ACC112 (cell line): ENCODE measurements around the gene UCK2.

ENCODE experiments used
- H2AFZ ChIP-seq: fragments of 200-600 bp; sonication (generic); one replicate; pipeline ENCODE4 v1.6.0; 2017; ENCODE audit warnings: antibody characterized with exemption, low read length; ENCODE audit not compliant: unreplicated experiment
- H3K27ac ChIP-seq: fragments of 200-600 bp; sonication (generic); 2 replicates; pipeline ENCODE4 v1.5.1; 2014; ENCODE audit warnings: low read depth, mild to moderate bottlenecking, antibody characterized with exemption, low read length, moderate library complexity
- H3K27me3 ChIP-seq: fragments of 200-600 bp; sonication (generic); 2 replicates; pipeline ENCODE4 v1.6.1; 2014; ENCODE audit warnings: mild to moderate bottlenecking, antibody characterized with exemption, low read length, moderate library complexity, mixed read lengths; ENCODE audit not compliant: insufficient read depth
- H3K36me3 ChIP-seq: fragments of 200-600 bp; sonication (generic); 2 replicates; pipeline ENCODE4 v1.6.1; 2016; ENCODE audit warnings: mild to moderate bottlenecking, antibody characterized with exemption, low read length, moderate library complexity, mixed read lengths; ENCODE audit not compliant: insufficient read depth
- H3K4me1 ChIP-seq: fragments of 200-600 bp; sonication (generic); one replicate; pipeline ENCODE4 v1.6.1; 2016; ENCODE audit warnings: low read length, mixed read lengths; ENCODE audit not compliant: insufficient read depth, unreplicated experiment, control insufficient read depth
- H3K4me3 ChIP-seq: fragments of 200-600 bp; sonication (generic); 2 replicates; pipeline ENCODE4 v1.5.1; 2014; ENCODE audit warnings: mild to moderate bottlenecking, low read depth, low read length
- H3K79me2 ChIP-seq: fragments of 200-600 bp; sonication (generic); one replicate; pipeline ENCODE4 v1.6.0; 2016; ENCODE audit warnings: low read length; ENCODE audit not compliant: control insufficient read depth, unreplicated experiment, insufficient read depth

Gene UCK2

GRCh38 chr1:165816826-165817497, 10.5 kb upstream of the UCK2 start:
- no peak overlapping the region for H3K4me3 ChIP-seq
- H3K36me3 ChIP-seq, result no peaks in the 10 kb centered on the region
- no peak overlapping the region for H2AFZ ChIP-seq
- no peaks in the 10 kb centered on the region for H3K4me1 ChIP-seq
- H3K27ac ChIP-seq, result no peak overlapping the region
- H3K79me2 ChIP-seq, result no peaks in the 10 kb centered on the region
- H3K27me3 ChIP-seq, result no peaks in the 10 kb centered on the region

DNA sequence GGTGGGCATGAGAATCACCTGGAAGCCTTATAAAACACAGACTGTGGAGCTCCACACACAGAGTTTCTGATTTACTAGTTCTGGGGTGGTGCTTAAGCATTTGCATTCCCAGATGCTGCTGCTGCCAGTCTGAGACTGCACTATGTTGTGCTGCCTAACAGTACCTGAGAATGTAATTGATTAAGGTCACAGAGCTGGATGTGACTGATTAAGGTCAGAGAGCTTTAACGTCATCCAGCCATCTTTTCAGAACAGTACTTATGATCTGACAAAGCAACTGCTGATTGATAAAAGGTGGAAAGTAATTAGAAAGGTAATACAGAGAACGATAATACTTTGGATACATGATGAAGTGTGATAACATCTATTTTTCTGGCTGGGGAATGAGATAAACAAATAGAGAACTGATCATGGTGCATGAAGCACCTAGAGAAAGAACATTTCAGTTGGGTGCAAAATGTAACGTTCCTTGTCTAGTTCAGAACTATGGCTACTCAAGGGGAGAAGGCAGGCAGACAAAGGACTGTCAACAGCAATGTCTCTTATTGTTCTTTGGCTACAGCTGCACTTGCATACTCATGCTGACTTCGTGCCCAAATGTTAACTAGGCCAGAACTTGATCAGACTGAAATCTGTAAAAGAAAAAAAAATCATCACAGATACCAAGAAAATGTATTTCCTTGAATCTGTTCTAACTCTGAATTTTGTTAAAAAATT, 3.7 kb upstream of the UCK2 start:
- no peak overlapping the region for H3K27ac ChIP-seq
- peaks cover 18% of the 10 kb centered on the region for H3K4me1 ChIP-seq
- H3K79me2 ChIP-seq, result peaks cover 8% of the 10 kb centered on the region
- no peak overlapping the region for H2AFZ ChIP-seq
- no peaks in the 10 kb centered on the region for H3K36me3 ChIP-seq
- H3K4me3 ChIP-seq, result no peak overlapping the region
- H3K27me3 ChIP-seq, result no peaks in the 10 kb centered on the region

- H3K4me3 ChIP-seq, result no peak overlapping the region
- no peaks in the 10 kb centered on the region for H3K27me3 ChIP-seq
- no peak overlapping the region for H2AFZ ChIP-seq
- H3K36me3 ChIP-seq, result no peaks in the 10 kb centered on the region
- peaks cover 18% of the 10 kb centered on the region for H3K4me1 ChIP-seq
- peaks cover 14% of the 10 kb centered on the region for H3K79me2 ChIP-seq
- no peak overlapping the region for H3K27ac ChIP-seq
These were observed 3.2 kb upstream of the UCK2 start for GRCh38 chr1:165824269-165824643.

GRCh38 chr1:165826565-165827267, 698 bp upstream of the UCK2 start:
- peak overlapping the region; percentile 30; the same call in 1 of the 2 replicates for H3K27ac ChIP-seq
- H3K4me3 ChIP-seq, result peak overlapping the region; percentile 80
- peaks cover 24% of the 10 kb centered on the region for H3K4me1 ChIP-seq
- peaks cover 36% of the 10 kb centered on the region for H3K79me2 ChIP-seq
- peak overlapping the region; percentile 88 for H2AFZ ChIP-seq
- H3K36me3 ChIP-seq, result no peaks in the 10 kb centered on the region
- H3K27me3 ChIP-seq, result no peaks in the 10 kb centered on the region

- Histone ChIP-seq H2AFZ (peak overlapping the region; percentile 74), H3K79me2 (peaks cover 51% of the 10 kb centered on the region), H3K27me3 (no peaks in the 10 kb centered on the region), H3K27ac (peak overlapping the region; percentile 65), H3K4me3 (peak overlapping the region; percentile 80), H3K4me1 (peaks cover 24% of the 10 kb centered on the region), H3K36me3 (no peaks in the 10 kb centered on the region)
These were observed 772 bp downstream of the UCK2 start for GRCh38 chr1:165828103-165828668.

DNA sequence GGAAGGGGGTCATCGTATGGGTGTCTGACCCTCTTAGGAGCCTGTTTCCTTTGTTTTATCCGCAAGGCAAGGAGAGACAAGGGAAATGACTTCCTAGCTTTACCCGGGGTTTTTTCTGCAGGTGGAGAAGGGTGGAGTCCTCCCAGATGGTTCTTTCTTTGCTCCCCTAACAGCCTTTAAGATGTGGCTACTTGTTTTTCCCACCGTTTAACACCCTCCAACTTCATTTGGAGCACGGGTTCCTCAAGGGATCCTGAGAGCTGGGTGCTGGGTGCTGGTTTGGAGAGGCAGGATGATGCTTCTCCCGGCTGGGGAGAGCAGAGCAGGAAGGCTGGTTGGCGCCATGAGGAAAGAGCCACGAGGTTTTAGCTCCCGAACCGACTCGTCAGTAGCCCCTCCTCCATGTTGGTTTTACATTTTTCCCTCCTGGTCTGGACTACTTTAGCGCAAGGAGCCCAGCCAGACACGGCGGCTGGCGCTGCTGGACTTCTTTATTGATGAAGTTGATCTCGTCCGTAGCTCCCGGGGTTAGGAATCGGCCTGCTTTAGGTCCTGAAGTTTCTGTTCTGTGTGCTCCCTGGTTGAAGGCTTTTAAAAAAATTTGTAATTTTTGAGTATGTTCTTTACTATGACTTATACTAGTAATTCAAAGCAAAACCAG, 1.4 kb downstream of the UCK2 start:
- no peaks in the 10 kb centered on the region for H3K27me3 ChIP-seq
- H3K4me1 ChIP-seq, result peaks cover 20% of the 10 kb centered on the region
- H2AFZ ChIP-seq, result peak overlapping the region; percentile 74
- no peaks in the 10 kb centered on the region for H3K36me3 ChIP-seq
- H3K79me2 ChIP-seq, result peaks cover 56% of the 10 kb centered on the region
- H3K27ac ChIP-seq, result peak overlapping the region; percentile 65
- peak overlapping the region; percentile 80 for H3K4me3 ChIP-seq

- Histone ChIP-seq H2AFZ (no peak overlapping the region), H3K4me1 (peaks cover 12% of the 10 kb centered on the region), H3K27ac (peak overlapping the region; percentile 65; the same call in 1 of the 2 replicates), H3K27me3 (no peaks in the 10 kb centered on the region), H3K4me3 (peak overlapping the region; percentile 80), H3K79me2 (peaks cover 67% of the 10 kb centered on the region), H3K36me3 (no peaks in the 10 kb centered on the region)
These were observed 2.5 kb downstream of the UCK2 start for GRCh38 chr1:165829888-165830287.

- H3K36me3 ChIP-seq, result no peaks in the 10 kb centered on the region
- peaks cover 12% of the 10 kb centered on the region for H3K4me1 ChIP-seq
- no peak overlapping the region for H3K27ac ChIP-seq
- no peak overlapping the region for H3K4me3 ChIP-seq
- H2AFZ ChIP-seq, result no peak overlapping the region
- no peaks in the 10 kb centered on the region for H3K27me3 ChIP-seq
- H3K79me2 ChIP-seq, result peaks cover 75% of the 10 kb centered on the region
These were observed 3.7 kb downstream of the UCK2 start for GRCh38 chr1:165831146-165831545.

DNA sequence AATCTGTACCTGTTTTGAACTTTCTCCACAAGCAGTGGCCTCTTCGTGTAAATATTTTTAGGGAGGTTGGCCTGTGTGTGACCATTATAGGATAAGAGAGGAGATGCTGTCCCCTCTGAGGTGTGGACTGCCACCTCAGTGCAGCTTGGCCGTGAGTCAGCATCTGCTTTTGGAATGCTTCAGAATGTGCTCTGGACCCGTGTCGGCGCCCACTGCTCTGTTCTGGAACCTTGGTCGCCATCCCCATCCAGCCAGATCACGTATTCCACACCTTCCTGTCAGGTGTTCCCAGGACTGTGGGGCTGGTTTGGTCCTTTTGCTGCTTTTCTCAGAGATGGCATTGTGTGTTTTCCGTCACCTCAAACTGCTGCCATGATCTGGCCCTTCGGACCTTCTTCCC, 5.5 kb downstream of the UCK2 start:
- Histone ChIP-seq H3K79me2 (peaks cover 91% of the 10 kb centered on the region), H3K27me3 (no peaks in the 10 kb centered on the region), H2AFZ (no peak overlapping the region), H3K36me3 (no peaks in the 10 kb centered on the region; the same call in 1 of the 2 replicates), H3K27ac (no peak overlapping the region), H3K4me1 (peaks cover 6% of the 10 kb centered on the region), H3K4me3 (no peak overlapping the region)

DNA sequence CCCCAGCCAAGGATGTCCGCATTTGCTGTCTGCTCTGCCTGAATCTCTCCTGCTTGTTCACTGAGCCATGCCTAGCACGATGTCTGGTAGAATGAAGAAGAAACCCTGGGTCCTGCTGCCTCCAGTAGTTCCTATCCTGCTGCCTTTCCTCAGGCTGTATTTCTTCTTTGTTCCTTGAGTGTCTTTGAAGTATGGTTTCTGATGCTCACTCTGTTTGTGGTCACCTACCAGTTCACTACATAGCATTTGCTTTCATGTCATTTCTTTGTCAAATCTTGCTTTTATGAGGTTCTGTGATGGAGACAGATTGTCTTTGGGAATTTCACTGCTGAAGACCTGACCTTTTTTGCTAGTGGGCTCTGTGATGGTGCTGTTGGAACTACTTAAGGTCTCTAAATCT, 5.9 kb downstream of the UCK2 start:
- Histone ChIP-seq H3K4me3 (no peak overlapping the region), H3K36me3 (no peaks in the 10 kb centered on the region; the same call in 1 of the 2 replicates), H3K27me3 (no peaks in the 10 kb centered on the region), H3K79me2 (peaks cover 91% of the 10 kb centered on the region), H3K27ac (no peak overlapping the region), H2AFZ (no peak overlapping the region), H3K4me1 (peaks cover 6% of the 10 kb centered on the region)
